Gastroesophageal sphincter (tissue), 4 donors: ENCODE results near the gene TENT4A. TPM values are rescaled to one million over a fixed set of nuclear protein-coding genes. Genes with fewer than 3 reads are reported as not detected.

Experiments
- ATAC-seq: fragments of 150-250 bp; one replicate; pipeline ENCODE4 v1.9.1; 2016; ENCODE audit warnings: mild to moderate bottlenecking, moderate library complexity
- H3K27ac ChIP-seq, 4 donors: fragments of 200-600 bp; sonication (generic) in 3 of 4; 1 replicate in 3 of 4; 2 replicates in 1 of 4; pipeline ENCODE4 v1.5.1; 2016 to 2019
- H3K27me3 ChIP-seq: fragments of 200-600 bp; sonication (generic); one replicate; pipeline ENCODE4 v1.5.1; 2019
- H3K36me3 ChIP-seq, 2 donors: fragments of 200-600 bp; sonication (generic); one replicate each; pipeline ENCODE4 v1.5.1; 2019; ENCODE audit warnings: control low read depth in 1 of 2
- H3K4me1 ChIP-seq, 3 donors: fragments of 200-600 bp; sonication (generic); 1 replicate in 2 of 3; 2 replicates in 1 of 3; pipeline ENCODE4 v1.5.1; 2016 to 2019; ENCODE audit warnings: control low read depth in 2 of 3
- H3K4me3 ChIP-seq, 2 donors: fragments of 200-600 bp; sonication (generic); one replicate each; pipeline ENCODE4 v1.5.1; 2019; ENCODE audit warnings: mild to moderate bottlenecking in 1 of 2, moderate library complexity in 1 of 2
- H3K9me3 ChIP-seq, 3 donors: fragments of 200-600 bp; sonication (generic); one replicate each; pipeline ENCODE4 v1.5.1; 2017 to 2019; ENCODE audit warnings: control low read depth in 2 of 3
- CTCF ChIP-seq, 4 experiments: fragments of 200-600 bp in 2 of 4; fragments of 450-650 bp in 2 of 4; sonication (generic) in 1 of 4; IDR thresholded peaks; one replicate each; pipeline ENCODE4 v1.5.1; 2017 to 2019; ENCODE audit warnings: antibody characterized with exemption in 4 of 4, mild to moderate bottlenecking in 2 of 4, moderate library complexity in 2 of 4
- EP300 ChIP-seq: sonication (generic); formaldehyde crosslinking; IDR thresholded peaks from one replicate; pipeline ENCODE4 v1.6.1; 2017; ENCODE audit warnings: antibody characterized with exemption, mild to moderate bottlenecking
- POLR2A ChIP-seq, 2 donors: fragments of 450-650 bp; IDR thresholded peaks; one replicate each; pipeline ENCODE4 v1.6.1; 2017; ENCODE audit warnings: antibody characterized with exemption in 2 of 2, mild to moderate bottlenecking in 2 of 2, moderate library complexity in 1 of 2
- POLR2AphosphoS5 ChIP-seq: sonication (generic); formaldehyde crosslinking; IDR thresholded peaks from one replicate; pipeline ENCODE4 v1.6.1; 2017; ENCODE audit warnings: antibody characterized with exemption
- WGBS, 2 donors: methylation state at CpG; one replicate each; pipeline ENCODE4 v1.1.5; 2018; ENCODE audit warnings: low coverage in 1 of 2; 5-methylcytosine and 5-hydroxymethylcytosine counted together
- total RNA-seq, 4 donors: library from RNA; depleted of rRNA; stranded (reverse); fragments of >200 nt; gene quantifications; one replicate each; pipeline ENCODE4 v1.1.0, GENCODE V29; 2016

Gene TENT4A
- total RNA-seq, 4 donors from 2014 or later: 15.8 to 21.3 (median 17.3) TPM

- H3K9me3 ChIP-seq: no peaks in the 10 kb centered on the region
- WGBS, 2 donors: 77 to 82% methylated on average over 4 of the region's 4 CpGs
- peaks cover 0 to 10% (median 0%) of the 10 kb centered on the region in 3 donors for H3K4me1 ChIP-seq
- H3K27ac ChIP-seq: no peak overlapping the region
- H3K27me3 ChIP-seq: peaks cover 21% of the 10 kb centered on the region
- no peak overlapping the region for H3K4me3 ChIP-seq
- H3K36me3 ChIP-seq: no peaks in the 10 kb centered on the region
- TF ChIP-seq CTCF (IDR thresholded peaks at IDR 0.05) (no peak), EP300 (no peak), POLR2AphosphoS5 (no peak), POLR2A (IDR thresholded peaks at IDR 0.05) (no peak)
- no peak for ATAC-seq
Observed at GRCh38 chr5:6684075-6684474, 29.2 kb upstream of the TENT4A start.

- WGBS, 2 donors: 10 to 35% methylated on average over 2 to 5 of the region's 6 CpGs
- no peak for TF ChIP-seq POLR2AphosphoS5
- TF ChIP-seq POLR2A (IDR thresholded peaks at IDR 0.05): no peak
- no peak for TF ChIP-seq EP300
- TF ChIP-seq CTCF (IDR thresholded peaks at IDR 0.05): no peak
- no peak overlapping the region for H3K27ac ChIP-seq
Observed at GRCh38 chr5:6686501-6686900, 26.7 kb upstream of the TENT4A start.

GRCh38 chr5:6686915-6687409 is 26.3 kb upstream of the TENT4A start:
- H3K4me1 ChIP-seq: peaks cover 0 to 10% (median 0%) of the 10 kb centered on the region in 3 donors
- no peak for TF ChIP-seq POLR2A (IDR thresholded peaks at IDR 0.05)
- no peak for TF ChIP-seq EP300
- TF ChIP-seq CTCF (IDR thresholded peaks at IDR 0.05): no peak
- TF ChIP-seq POLR2AphosphoS5: no peak
- peak overlapping the region; percentile 4 to 33 for H3K4me3 ChIP-seq
- ATAC-seq: no peak
- no peaks in the 10 kb centered on the region for H3K9me3 ChIP-seq
- H3K27ac ChIP-seq: no peak overlapping the region
- H3K27me3 ChIP-seq: peaks cover 28% of the 10 kb centered on the region
- 2 to 3% methylated on average over 20 to 22 of the region's 22 CpGs for WGBS, 2 donors
- H3K36me3 ChIP-seq: no peaks in the 10 kb centered on the region

More at GRCh38 chr5:6686501-6686900, 26.7 kb upstream of the TENT4A start:
- H3K4me3 ChIP-seq: no peak overlapping the region
- H3K4me1 ChIP-seq: peaks cover 0 to 10% (median 0%) of the 10 kb centered on the region in 3 donors
- ATAC-seq: no peak
- no peaks in the 10 kb centered on the region for H3K36me3 ChIP-seq
- H3K27me3 ChIP-seq: peaks cover 29% of the 10 kb centered on the region
- no peaks in the 10 kb centered on the region for H3K9me3 ChIP-seq

GRCh38 chr5:6687505-6687904 is 25.7 kb upstream of the TENT4A start:
- H3K36me3 ChIP-seq: no peaks in the 10 kb centered on the region
- no peak overlapping the region for H3K27ac ChIP-seq
- TF ChIP-seq POLR2A (IDR thresholded peaks at IDR 0.05) (no peak), EP300 (no peak), POLR2AphosphoS5 (no peak), CTCF (IDR thresholded peaks at IDR 0.05) (no peak)
- no peak overlapping the region for H3K4me3 ChIP-seq
- H3K27me3 ChIP-seq: peaks cover 22% of the 10 kb centered on the region
- H3K4me1 ChIP-seq: peaks cover 0 to 10% (median 0%) of the 10 kb centered on the region in 3 donors
- ATAC-seq: no peak
- H3K9me3 ChIP-seq: no peaks in the 10 kb centered on the region
- 71 to 72% methylated on average over 9 of the region's 9 CpGs for WGBS, 2 donors

GRCh38 chr5:6692906-6693305 is 20.3 kb upstream of the TENT4A start:
- no peaks in the 10 kb centered on the region for H3K9me3 ChIP-seq
- peaks cover 8% of the 10 kb centered on the region for H3K27me3 ChIP-seq
- H3K36me3 ChIP-seq: no peaks in the 10 kb centered on the region
- 50 to 71% methylated on average over 1 of the region's 1 CpG for WGBS, 2 donors
- no peak for ATAC-seq
- no peak overlapping the region for H3K4me3 ChIP-seq
- TF ChIP-seq CTCF (IDR thresholded peaks at IDR 0.05) (no peak), EP300 (no peak), POLR2AphosphoS5 (no peak), POLR2A (IDR thresholded peaks at IDR 0.05) (no peak)
- H3K4me1 ChIP-seq: no peaks in the 10 kb centered on the region
- H3K27ac ChIP-seq: no peak overlapping the region
